HL-60 (cell line): ENCODE measurements around the gene ADCY3.

Experiments used
- DNase-seq, 2 experiments: peaks; one replicate each; pipeline ENCODE4 v3.0.0-alpha.2; 2010 to 2020; ENCODE audit warnings: low read depth in 1 of 2, low spot score in 1 of 2
- H3K27ac ChIP-seq: fragments of 250-450 bp; sonication (Bioruptor Pico); replicated peaks from 2 replicates; pipeline ENCODE4 v1.5.1; 2020; ENCODE audit warnings: mild to moderate bottlenecking, moderate library complexity
- H3K27me3 ChIP-seq: fragments of 250-450 bp; sonication (Bioruptor Pico); 2 replicates; pipeline ENCODE4 v1.5.1; 2021; ENCODE audit warnings: mild to moderate bottlenecking, moderate library complexity; ENCODE audit not compliant: insufficient read depth, poor library complexity, severe bottlenecking
- H3K4me3 ChIP-seq: replicated peaks from 2 replicates; pipeline ENCODE4 v1.5.1; 2011; ENCODE audit warnings: mild to moderate bottlenecking, control low read depth, low read length; ENCODE audit not compliant: insufficient read depth
- CTCF ChIP-seq: IDR thresholded peaks from one replicate; pipeline ENCODE4 v1.5.1; 2011; ENCODE audit warnings: low read length, control low read depth, inconsistent platforms; ENCODE audit not compliant: insufficient read depth
- GABPA ChIP-seq: IDR thresholded peaks from 2 replicates; pipeline ENCODE4 v1.6.1; 2012; ENCODE audit warnings: low read depth
- POLR2AphosphoS5 ChIP-seq: IDR thresholded peaks from 2 replicates; pipeline ENCODE4 v1.6.1; 2012; ENCODE audit warnings: low read depth
- SPI1 ChIP-seq: IDR thresholded peaks from 2 replicates; pipeline ENCODE4 v1.6.1; 2012; ENCODE audit warnings: low read depth, mild to moderate bottlenecking, borderline replicate concordance
- TF ChIP-seq, protein P1 (sequence below): IDR thresholded peaks from 2 replicates; pipeline ENCODE4 v1.6.1; 2012; ENCODE audit warnings: low read depth; ENCODE audit not compliant: insufficient replicate concordance

The ADCY3 gene

DNA sequence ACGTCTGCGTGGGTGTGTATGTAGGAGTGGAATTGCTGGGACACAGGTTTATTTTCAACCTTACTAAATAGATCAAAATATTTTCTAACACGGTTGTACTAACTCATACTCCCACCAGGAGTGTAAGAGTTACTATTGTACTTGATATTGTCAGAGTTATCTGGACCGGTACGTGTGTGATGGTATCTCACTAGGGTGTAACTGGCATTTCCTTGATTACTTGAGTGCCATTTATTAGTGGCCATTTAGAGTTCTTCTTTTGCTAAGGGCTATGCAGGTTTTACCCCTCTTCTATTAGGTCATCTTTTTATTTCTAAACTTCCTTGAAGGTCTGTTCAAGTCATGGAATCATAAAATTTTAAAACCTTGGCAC, 93.3 kb downstream of the ADCY3 start:
- Histone ChIP-seq H3K27me3 (no peaks in the 10 kb centered on the region), H3K4me3 (no peak overlapping the region), H3K27ac (no peak overlapping the region)
- TF ChIP-seq CTCF, result no peak
- TF ChIP-seq, protein P1, sequence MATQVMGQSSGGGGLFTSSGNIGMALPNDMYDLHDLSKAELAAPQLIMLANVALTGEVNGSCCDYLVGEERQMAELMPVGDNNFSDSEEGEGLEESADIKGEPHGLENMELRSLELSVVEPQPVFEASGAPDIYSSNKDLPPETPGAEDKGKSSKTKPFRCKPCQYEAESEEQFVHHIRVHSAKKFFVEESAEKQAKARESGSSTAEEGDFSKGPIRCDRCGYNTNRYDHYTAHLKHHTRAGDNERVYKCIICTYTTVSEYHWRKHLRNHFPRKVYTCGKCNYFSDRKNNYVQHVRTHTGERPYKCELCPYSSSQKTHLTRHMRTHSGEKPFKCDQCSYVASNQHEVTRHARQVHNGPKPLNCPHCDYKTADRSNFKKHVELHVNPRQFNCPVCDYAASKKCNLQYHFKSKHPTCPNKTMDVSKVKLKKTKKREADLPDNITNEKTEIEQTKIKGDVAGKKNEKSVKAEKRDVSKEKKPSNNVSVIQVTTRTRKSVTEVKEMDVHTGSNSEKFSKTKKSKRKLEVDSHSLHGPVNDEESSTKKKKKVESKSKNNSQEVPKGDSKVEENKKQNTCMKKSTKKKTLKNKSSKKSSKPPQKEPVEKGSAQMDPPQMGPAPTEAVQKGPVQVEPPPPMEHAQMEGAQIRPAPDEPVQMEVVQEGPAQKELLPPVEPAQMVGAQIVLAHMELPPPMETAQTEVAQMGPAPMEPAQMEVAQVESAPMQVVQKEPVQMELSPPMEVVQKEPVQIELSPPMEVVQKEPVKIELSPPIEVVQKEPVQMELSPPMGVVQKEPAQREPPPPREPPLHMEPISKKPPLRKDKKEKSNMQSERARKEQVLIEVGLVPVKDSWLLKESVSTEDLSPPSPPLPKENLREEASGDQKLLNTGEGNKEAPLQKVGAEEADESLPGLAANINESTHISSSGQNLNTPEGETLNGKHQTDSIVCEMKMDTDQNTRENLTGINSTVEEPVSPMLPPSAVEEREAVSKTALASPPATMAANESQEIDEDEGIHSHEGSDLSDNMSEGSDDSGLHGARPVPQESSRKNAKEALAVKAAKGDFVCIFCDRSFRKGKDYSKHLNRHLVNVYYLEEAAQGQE, result no peak
- no peak for TF ChIP-seq GABPA
- no peak for TF ChIP-seq SPI1
- no peak for TF ChIP-seq POLR2AphosphoS5
- no peak for DNase-seq

GRCh38 chr2:24825883-24826772, 93.9 kb downstream of the ADCY3 start:
- Histone ChIP-seq H3K4me3 (no peak overlapping the region), H3K27me3 (no peaks in the 10 kb centered on the region), H3K27ac (no peak overlapping the region)
- DNase-seq, result no peak
- TF ChIP-seq, protein P1, result no peak
- TF ChIP-seq CTCF (no peak), GABPA (no peak), SPI1 (no peak), POLR2AphosphoS5 (no peak)

- H3K4me3 ChIP-seq, result no peak overlapping the region
- peak; percentile 18 for DNase-seq
- H3K27ac ChIP-seq, result no peak overlapping the region
- no peaks in the 10 kb centered on the region for H3K27me3 ChIP-seq
- TF ChIP-seq POLR2AphosphoS5 (no peak), CTCF (peak; percentile 69), GABPA (no peak), SPI1 (no peak)
- TF ChIP-seq, protein P1, result no peak
These were observed 94.8 kb downstream of the ADCY3 start for GRCh38 chr2:24824966-24825882.
